CD4-positive, alpha-beta T cell treated with Interferon alpha-2 for 1 hour (primary cell): ENCODE results near the gene TTLL3.
A peak's percentile ranks its signal among the peaks of the same experiment; 100 is the strongest.

ENCODE experiments used
- DNase-seq, 2 donors: peaks; one replicate each; pipeline ENCODE4 v3.0.0-alpha.2; 2020 to 2022

TTLL3 gene

DNA sequence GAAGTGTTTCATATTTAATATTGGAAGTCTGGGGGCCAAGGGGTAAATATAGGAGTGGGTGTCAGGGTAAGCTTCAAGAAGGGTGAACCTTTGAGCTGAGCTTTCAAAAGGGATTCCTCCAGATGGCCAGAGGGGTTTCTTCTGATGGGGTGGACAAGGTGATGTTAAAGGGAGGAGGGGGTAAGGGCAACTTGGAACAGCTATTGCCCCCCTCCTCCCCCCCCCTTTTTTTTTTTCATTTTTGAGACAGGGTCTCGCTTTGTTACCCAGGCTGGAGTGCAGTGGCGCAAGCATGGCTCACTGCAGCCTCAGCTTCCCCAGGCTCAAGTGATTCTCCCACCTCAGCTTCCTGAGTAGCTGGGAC is 2.1 kb upstream of the TTLL3 start:
- no peak for DNase-seq

- DNase-seq, result peak; percentile 40 to 60
Measured at GRCh38 chr3:9808345-9809037, 1.6 kb upstream of the TTLL3 start.

GRCh38 chr3:9809239-9809614 is 835 bp upstream of the TTLL3 start:
- no peak for DNase-seq

DNA sequence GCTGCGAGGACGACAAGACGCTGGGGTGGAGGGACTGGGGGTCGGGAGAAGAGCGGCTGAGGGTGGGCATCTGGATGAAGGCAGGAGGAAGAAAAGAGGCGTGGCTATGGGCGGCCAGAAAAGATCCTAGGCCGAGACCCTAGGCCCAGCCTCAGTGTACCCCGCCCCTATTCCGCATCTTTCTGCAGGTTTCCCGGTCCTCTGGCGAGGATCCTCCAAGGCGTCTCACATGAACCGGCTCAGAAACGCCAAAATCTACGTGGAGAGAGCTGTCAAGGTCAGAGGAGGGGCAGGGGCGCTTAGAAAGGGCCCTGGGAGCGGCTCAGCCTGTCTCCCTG is 340 bp downstream of the TTLL3 start:
- no peak for DNase-seq

DNA sequence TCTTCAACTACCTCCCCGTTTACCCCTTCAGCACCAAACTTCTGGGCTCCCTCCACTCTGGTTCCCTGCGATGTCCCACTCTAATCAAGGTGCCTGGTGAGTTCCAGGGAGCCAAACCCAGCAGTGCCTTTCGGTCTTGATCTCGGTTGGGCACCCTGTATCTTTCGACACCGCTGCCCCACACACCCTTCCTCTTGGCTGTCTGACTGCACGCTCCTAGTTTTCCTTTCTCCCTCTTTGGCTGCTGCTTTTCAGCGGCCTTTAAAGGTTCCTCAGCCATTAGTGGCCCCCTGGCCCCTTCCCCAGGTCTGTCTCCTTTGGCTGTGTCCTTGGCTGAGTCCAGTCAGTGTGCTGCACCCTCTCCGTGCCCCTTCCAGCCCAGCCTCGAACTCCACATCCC is 784 bp downstream of the TTLL3 start:
- DNase-seq, result no peak

DNA sequence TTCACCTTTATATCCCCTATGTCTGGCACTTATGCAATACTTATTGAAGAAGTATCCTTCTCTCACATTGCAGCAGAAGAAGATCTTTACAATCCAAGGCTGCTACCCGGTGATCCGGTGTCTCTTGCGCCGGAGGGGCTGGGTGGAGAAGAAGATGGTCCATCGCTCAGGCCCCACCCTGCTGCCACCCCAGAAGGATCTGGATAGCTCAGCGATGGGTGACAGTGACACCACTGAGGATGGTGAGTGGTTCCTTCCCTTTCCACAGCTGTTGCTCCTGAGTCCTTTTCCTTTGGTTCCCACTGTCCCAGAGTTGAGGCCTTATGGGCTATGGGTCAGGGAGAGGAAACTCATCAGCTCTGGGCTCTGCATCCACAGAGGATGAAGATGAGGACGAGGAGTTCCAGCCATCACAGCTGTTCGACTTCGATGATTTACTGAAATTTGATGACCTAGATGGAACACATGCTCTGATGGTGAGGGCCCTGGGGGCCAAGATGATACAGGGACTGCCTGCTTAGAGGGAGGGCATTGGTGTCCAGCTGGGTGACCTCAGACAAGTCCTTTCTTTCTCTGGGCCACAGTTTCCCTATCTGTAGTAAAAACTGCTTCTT is 2.9 kb downstream of the TTLL3 start:
- DNase-seq, result no peak

DNA sequence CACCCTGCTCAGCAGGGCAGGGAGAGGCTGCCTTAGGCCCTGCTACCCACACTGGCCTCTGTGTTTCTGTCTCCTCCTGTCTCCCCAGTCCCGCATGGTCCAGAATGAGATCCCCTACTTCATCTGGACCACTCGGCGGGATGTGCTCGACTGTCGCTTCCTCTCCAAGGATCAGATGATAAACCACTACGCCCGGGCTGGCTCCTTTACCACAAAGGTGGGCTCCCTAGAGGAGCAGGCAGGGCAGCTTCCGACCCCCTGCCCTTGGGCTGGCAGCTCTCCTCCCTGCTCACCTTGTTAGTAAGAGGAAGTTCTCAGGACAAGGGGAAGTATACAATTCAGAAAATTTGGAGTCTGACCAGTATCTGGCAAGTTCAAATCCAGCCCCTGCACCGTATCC is 5.9 kb downstream of the TTLL3 start:
- no peak for DNase-seq

- DNase-seq, result no peak
Measured at GRCh38 chr3:9817436-9817835, 7.4 kb downstream of the TTLL3 start.

DNA sequence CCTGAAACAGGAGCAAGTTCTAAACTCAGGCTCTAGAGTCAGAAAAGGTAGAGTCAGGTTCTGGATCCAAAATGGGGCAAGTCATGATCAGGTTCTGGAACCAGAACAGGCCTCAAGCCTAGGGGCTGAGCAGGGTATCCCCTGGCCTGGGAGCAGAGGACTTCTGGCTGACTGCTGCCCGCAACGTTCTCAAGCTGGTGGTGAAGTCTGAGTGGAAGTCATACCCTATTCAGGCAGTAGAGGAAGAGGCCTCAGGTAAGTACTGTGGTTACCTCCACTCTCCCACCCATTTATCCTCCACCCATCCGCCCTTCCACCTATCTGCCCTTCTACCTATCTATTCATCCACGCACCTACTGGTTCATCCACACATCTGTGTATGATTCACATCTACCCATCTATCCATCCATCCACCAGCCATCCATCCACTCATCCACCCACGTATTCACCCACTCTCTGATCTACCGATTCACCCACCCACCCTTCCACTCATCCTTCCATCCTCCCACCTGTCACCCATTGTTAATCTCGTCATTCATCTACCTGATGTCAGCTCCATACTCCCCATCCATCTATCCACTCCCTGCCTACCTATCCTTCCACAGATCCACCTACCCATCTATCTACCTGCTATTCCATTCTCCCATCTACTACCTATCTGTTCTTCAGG is 8.7 kb downstream of the TTLL3 start:
- DNase-seq, result no peak

DNA sequence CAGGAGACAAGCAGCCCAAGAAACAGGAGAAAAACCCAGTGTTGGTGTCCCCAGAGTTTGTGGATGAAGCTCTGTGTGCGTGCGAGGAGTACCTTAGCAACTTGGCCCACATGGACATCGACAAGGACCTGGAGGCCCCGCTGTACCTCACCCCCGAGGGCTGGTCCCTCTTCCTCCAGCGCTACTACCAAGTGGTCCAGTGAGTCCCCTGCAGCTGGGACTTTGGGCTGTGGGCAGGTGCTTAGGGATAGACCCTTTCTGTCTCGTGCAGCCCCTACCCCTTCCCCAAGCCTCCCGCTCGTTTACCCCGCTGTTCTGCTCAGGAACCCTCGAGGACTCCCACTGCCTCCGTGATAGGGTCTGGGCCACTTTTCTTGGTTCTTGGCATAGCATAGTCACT is 10.5 kb downstream of the TTLL3 start:
- no peak for DNase-seq

GRCh38 chr3:9820946-9821345 is 10.9 kb downstream of the TTLL3 start:
- DNase-seq, result no peak

GRCh38 chr3:9825451-9826040 is 15.5 kb downstream of the TTLL3 start:
- DNase-seq, result no peak

GRCh38 chr3:9826815-9827573 is 16.9 kb downstream of the TTLL3 start:
- peak in 1 of 2 donors; percentile 38 for DNase-seq

DNA sequence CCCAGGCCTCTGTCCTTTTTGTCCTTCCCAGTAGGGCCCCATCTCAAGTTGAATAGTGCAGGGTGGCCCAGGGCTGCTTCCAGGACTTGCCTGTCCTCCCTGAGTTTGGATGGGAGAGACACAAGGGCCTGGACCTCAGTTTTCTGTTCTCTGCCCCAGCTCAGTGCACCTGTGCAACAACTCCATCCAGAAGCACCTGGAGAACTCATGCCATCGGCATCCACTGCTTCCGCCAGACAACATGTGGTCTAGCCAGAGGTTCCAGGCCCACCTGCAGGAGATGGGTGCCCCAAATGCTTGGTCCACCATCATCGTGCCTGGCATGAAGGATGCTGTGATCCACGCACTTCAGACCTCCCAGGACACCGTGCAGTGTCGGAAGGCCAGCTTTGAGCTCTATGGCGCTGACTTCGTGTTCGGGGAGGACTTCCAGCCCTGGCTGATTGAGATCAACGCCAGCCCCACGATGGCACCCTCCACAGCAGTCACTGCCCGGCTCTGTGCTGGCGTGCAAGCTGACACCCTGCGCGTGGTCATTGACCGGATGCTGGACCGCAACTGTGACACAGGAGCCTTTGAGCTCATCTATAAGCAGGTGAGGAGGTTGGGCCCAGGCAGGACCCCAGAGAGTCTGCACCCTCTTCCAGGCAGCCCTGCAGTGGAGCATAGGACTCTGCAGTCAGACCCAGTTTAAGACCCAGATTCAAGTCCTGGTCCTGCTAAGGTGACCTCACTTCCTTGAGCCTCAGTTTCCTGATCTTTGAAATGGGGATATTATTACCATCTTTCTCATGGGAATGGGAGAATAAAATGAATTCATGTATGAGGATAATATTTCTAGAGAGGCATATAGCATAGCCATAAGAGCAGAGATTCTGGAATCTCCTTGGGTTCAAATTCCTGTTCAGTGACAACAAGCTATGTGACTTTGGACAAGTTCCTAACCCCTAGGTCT is 19.0 kb downstream of the TTLL3 start:
- no peak for DNase-seq

DNA sequence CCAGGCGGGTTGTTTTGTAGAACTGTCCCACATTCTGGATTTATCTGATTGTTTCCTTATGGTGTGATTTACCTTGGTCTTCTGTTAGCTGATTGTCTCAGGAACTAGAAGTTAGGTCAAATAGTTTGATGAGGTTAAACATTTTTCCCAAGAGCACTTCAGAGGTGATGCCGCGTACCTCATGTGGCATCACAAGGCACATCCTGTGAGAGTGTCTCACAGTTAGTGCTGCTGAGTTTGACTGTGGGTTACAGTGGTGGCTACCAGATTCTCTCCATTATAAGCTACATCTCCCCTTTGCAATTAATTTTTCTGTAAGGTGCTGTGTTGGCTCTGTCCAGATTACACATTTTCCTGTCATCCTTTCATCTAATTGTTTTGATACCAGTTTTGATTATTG is 21.2 kb downstream of the TTLL3 start:
- no peak for DNase-seq

DNA sequence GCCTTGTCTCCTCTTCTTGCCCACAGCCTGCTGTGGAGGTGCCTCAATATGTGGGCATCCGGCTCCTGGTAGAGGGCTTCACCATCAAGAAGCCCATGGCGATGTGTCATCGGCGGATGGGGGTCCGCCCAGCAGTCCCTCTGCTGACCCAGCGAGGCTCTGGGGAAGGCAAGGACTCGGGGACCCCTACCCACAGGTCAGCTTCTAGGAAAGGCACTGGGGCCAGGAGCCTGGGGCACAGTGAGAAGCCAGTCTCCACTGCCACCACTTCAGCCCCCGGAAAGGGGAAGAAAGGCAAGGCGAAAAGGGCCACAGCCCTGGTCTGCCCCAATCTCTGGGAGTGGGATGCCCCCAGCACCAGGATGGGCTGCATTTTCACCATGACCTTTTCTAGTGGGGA is 23.0 kb downstream of the TTLL3 start:
- DNase-seq, result no peak

GRCh38 chr3:9834520-9835380 is 24.7 kb downstream of the TTLL3 start:
- no peak for DNase-seq

DNA sequence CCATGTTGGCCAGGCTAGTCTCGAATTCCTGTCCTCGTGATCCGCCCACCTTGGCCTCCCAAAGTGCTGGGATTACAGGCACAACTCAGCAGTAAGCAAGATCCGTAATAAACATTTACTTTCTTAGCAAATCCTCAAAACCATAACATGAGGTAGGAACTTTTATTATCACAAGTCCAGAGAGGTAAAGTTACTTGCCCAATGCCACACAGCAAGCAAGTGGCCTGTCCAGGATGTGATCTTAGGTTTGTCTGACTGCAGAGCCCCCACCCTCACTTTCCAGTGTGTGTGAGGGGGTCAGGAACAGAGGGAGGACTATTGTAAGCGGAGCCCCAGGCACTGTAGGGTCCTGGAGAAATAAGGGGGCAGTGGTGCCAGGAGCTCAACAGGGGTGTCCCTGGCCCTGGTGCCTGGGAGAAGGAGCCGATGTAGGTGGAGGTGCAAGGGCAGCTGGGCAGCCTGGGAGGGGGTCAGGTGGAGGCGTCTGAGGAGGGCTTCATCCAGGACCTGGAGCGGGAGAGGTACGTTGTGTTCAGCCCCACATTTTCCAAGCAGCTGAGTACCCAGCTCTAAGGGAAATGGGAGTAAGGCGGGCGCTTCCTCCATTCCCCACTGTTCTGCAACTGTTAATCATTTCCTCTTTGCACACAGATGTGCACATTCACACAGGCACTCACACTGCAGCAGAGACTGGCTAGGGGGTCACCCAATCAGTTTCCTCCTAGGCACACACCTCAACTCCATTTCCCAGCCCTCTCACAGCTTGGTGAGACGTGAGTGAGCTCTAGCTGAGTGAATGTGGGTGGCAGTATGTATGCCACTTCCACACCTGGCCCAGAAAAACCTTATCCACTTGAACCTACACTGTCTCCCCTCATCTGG is 27.9 kb downstream of the TTLL3 start:
- DNase-seq, result no peak

- no peak for DNase-seq
Measured at GRCh38 chr3:9838856-9839255, 28.8 kb downstream of the TTLL3 start.

- DNase-seq, result no peak
Measured at GRCh38 chr3:9841015-9841414, 31.0 kb downstream of the TTLL3 start.
